Stimulated activated CD8-positive, alpha-beta memory T cell treated with anti-CD3 and anti-CD28 coated beads, Interleukin-7, amount 100 ng/mL, for 24 hours (primary cell): ENCODE measurements around the gene RSPH4A.
"Not testable (repeated sequence)": the region's sequence is repeated elsewhere in the genome, so short reads cannot be mapped to it uniquely, and the experiment has no call there.

Source experiments
- DNase-seq: peaks from one replicate; pipeline ENCODE4 v3.0.0-alpha.2; 2020; ENCODE audit warnings: low read depth

Gene RSPH4A

DNA sequence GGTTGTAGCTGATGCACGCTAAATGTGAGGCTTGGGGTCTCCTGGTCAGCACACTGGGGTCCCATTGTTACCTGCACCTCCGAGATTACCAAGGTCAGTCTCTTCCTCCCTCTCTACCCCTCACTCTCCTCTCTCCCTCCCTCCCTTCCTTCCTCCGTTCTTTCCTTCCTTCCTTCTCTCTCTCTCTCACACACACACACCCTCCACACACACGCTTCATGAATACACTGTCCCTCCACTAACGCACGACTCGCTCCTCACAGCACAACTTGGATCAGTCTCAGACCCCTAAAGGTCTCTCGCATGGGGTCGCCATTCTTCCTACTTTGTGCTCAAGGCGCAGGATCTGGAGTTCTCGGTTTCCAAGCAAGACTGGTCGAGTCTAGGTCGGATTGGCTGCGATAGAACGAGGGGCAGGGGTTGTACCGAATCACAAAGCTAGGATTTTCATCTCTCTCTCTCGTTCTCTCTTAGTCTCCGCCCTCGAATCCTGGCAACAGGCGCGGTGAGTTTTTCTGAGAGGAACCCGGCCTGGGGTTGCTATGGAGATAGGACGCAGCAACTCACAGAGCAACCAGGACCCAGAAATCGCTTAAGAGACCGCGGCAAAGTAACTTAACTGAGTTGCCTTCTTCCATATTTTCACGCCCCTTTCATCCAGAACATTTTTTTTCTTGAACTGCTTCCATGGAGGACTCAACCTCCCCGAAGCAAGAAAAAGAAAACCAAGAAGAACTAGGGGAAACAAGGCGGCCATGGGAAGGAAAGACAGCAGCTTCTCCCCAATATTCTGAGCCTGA, at the start of gene RSPH4A:
TSS of gene RSPH4A (plus strand) at position 543 of the 800 bp plus-strand sequence. CDS start at position 688, 145 bp downstream.
- DNase-seq: peak; percentile 23

DNA sequence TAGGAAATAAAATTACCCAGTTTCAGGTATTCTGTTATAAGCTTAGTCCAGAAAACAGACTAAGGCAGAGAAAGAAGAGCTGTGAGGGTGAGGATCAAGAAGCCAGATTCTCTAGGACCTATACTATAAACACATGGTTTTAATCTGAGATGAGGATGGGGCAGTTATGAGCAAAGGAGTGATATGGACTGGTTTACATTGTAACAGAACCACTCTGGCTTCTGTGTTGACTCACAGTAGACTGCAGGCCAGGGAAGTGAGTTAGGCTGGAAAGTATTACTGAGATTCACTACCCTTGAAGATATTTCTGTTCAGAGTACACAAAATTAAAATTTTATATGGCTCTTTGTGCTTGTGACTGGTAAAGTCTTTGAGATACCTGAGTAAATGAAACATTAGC, 48.2 kb upstream of the RSPH4A start:
- DNase-seq: no peak

DNA sequence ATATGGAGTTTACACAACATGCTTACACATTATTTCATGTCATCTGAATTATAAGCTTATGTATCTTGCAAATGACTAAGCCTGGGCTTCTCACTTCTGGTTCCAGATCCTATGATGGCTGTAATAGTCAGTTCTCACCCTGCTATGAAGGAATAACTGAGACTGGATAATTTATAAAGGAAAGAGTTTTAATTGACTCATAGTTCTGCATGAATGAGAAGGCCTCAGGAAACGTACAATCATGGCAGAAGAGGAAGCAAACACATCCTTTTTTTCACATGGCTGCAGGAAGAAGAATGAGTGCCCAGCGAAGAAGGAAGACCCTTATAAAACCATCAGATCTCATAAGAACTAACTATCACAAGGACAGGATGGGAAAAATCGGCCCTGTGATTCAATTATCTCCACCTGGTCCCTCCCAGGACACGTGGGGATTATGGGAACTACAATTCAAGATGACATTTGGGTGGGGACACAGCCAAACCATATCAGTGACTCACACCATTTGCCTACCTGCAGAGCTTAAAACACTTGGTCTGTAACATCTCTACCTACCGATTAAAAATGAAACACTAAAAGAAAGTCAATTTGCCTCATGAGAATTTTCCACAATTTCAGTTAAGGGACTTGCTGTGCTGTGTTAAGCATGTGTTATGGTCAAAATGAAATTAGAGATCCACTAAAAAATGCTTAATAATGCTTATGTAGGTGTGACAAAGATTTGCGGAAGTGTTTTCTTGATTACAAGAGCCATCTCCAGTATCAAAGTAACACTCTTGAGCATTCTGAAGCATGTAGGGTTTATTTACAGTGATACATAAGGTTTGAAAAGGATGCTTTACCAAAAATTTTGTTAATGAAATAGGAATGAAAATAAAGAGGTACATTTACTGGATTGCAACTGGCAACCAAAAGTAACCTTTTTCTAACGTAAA, 47.2 kb upstream of the RSPH4A start:
- no peak for DNase-seq

DNA sequence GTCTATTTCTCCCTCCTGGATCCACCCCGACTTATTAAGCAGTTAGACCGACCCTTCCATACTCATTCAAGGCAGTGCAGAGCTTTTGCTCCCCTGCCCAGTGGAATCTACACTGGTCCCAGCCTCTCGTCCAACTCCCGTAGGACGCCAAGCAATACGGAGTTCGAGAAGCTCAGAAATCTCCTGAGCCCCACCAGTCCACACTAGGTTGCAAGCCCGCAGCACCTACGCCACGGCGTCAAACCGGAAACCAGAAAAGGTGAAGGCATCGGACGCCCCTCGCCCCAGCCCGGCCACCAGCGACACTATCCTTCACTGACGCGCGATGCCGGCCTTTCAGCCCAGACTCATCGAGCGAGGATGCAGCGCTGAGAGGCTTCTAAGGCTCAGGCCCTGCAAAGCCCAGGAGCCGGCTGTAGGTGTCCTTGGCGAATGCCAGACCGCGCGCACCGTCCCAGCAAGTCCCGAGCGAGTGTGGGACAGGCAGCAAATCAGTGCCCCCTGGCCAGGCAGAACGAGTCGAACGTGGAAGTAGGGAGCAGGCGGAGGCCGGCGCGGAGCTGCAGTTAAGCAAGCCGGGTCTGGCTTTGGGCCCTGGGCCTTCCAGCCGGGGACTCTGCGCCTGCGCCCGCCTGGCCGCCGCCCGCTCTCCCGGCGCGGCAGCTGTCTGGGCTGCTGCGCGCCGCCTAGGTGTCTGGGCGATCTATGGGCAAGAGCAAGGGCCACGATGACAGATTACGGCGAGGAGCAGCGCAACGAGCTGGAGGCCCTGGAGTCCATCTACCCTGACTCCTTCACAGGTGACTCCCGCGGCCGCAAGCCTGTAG, 45.2 kb upstream of the RSPH4A start, which contains the start of gene RWDD1:
TSS of gene RWDD1 (plus strand) at position 649 of the 827 bp plus-strand sequence. CDS start at position 728, 79 bp downstream.
- peak; percentile 94 for DNase-seq

DNA sequence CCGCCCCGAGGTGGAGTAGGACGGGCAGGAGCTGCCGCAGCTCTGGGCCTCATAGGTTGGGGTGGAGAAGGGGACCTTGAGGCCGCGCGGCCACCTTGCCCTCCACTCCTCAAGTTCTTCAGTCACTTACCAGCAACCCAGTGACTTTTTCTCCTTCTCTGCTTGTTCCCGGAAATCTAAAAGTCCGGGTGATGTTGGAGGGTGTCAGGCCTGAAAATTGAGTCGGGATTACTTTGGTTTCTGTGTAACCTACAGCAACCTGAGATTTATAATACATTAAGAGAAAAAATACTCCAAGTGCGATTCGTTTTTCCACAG, 44.6 kb upstream of the RSPH4A start:
- DNase-seq: no peak

DNA sequence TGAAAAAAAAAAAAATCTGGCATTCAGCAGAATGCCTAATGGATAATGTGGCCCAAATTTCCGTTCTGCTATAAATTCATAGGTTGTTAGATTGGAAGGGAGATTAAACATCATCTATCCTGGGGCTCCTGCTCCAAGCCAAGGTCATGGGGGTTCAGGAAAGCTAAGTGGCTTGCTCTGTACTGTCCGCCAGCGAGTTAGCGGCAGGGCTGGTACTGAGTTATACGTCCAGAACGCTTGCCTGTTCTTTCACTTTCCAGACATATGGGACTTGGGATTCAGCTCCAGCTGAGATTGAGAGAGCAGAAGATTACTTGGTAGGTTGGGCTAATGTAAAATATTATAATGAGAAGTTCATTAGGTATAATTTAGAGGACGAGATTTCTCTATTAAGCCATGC, 44.1 kb upstream of the RSPH4A start:
- DNase-seq: no peak

DNA sequence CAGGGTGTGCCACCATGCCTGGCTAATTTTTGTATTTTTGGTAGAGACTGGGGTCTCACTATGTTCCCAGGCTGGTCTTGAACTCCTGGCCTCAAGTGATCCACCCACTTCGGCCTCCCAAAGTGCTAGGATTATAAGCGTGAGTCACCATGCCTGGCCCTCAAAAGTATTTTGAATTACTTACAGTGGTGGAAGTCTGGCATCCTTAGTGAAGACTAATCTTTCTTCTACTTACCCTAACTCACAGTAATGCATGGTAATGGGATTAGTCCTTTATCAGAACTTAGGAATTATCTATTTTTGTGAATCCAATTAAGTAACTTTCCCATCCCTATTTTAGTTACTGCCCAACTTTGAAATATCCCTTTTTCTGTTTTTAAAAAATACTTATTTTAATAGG, 41.1 kb upstream of the RSPH4A start:
- DNase-seq: no peak

DNA sequence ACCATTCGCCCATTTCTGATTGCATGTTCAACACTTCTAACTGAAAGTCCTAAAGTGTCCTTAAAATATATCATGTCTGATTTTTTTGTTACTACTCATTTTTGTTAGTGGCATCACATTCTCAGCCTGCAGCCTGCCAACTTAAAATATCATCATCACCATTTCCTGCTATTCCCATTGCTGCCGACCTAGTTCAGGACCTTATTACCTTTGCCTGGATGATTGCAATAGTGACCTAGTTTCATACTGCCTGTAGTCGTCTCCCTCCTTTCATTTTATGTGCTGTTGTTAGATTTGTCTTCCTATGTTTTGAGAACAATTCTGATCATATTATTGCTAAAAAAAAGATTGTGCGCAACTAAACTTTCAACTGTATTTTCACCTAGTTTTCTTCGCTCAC, 38.8 kb upstream of the RSPH4A start:
- no peak for DNase-seq

DNA sequence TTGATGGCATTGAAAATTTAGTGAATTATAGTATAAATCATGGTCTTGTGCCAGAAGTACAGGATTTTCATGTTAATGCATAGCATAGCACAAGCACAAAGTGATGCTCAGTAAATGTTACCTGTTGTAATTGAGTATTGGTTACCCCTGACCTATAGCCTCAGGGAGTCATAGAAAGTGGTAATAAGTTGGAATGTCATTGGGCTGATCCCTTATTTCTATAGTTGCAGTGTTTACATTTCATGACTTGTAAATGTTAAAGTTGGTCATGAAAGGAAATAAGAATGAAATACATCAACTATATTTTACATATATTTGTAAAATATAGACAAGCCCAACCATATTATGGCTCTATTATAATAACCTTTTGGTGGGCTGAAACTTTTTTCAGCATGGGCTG, 37.9 kb upstream of the RSPH4A start:
- DNase-seq: no peak

DNA sequence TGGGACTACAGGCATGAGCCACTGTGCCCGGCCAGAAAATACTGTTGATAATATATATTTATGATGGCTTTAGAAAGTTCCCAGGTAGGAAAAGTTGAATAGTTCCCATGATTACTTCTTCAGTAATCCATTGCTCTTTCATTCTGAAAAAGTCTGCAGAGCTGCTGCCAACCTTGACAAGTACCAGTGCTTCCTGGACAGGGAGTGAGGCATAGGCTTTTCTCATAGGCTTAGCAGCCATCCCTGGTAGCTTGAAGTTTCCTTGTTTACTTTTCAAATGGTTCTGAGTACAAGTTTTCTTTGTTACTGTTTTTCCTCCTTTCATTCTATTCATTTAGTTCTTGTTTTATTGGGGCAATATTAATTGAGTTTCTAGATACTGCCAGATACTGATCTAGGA, 37.1 kb upstream of the RSPH4A start:
- DNase-seq: no peak

DNA sequence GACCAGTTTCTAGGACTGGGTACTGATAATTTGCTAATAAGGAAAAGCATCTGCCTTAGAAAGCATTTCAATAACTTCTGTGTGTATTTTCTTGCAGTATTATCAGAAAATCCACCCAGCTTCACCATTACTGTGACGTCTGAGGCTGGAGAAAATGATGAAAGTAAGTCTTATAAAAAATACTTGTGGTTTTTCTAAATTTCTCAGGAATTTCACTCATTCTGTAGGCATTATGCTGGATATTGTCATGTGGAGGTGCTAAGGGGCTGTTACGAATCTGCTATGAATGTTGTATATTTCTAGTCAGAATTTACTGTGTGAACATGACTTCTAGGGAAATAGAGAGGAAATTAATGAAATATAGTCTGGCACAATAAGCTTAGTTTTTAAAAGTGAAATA, 36.1 kb upstream of the RSPH4A start:
- no peak for DNase-seq

DNA sequence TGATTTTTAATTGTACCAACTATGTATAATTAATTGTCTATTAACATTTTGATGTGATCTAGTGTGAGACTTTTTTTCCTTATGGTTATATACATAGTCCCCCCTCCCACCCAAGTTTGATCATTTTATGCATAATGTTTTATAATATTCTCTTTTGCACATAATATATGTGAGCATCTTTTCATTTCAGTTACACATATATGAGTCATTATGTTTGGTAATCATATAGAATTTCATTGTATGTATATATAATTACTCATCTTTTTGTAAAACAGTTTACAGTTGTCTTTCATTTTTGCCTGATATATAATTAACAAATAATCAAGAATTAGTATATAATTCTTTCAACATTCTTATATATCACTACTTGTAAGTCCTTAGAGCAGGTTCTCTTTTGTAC, 30.0 kb upstream of the RSPH4A start:
- DNase-seq: no peak

DNA sequence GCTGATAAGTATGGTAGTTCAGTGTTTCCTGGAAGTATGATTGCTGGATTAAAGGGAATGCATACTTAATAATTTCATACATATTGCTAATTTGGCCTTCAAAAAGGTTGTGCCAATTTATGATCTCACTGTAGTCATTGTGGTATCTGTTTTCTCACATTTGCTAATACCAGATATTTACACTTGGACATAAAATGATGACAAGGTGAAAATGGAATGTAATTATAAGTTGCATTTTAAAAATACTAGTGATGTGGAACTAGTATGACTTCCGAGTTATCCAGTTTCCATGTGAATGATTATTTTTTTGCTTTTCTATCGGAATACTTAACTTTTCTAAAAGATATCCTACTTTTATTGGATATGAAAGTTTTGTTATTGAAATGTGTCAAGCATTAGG, 29.5 kb upstream of the RSPH4A start:
- DNase-seq: no peak

DNA sequence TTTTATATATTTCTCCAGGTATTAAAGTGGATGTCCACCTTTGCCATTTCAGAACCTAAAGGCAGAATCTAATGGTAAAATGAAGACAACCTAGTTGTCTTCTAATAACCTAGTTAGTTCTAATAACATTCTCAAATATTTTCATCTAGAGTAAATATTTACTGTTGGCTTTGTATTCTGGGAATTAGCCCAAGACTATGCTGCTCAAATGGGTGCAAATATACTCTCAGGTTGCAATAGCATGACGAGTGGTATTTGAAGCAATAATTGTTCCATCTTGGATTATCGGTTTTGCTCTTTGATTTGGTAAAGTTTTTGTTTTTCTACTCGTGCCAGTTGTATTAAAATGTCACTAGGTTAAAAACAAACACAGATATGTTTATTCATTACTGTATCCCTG, 21.0 kb upstream of the RSPH4A start:
- no peak for DNase-seq

DNA sequence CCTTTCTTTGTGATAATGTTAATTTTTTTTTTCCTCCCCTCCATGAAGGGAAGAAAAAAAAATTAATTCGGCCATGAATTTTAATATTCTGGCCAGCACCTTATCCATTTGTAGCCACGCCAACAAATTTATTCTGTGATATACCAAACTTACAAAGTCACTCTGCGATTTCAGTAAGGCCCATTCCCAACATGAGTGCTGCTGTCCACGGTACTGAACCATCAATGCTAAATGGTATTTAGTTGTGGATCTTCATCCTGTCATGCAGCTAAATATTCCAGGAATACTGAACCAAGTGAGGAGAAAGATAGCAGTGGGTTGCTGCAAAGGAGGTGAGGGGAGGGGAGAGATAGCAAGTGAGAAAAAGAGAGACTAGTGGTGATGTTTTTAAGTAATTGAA, 19.5 kb upstream of the RSPH4A start:
- DNase-seq: no peak

DNA sequence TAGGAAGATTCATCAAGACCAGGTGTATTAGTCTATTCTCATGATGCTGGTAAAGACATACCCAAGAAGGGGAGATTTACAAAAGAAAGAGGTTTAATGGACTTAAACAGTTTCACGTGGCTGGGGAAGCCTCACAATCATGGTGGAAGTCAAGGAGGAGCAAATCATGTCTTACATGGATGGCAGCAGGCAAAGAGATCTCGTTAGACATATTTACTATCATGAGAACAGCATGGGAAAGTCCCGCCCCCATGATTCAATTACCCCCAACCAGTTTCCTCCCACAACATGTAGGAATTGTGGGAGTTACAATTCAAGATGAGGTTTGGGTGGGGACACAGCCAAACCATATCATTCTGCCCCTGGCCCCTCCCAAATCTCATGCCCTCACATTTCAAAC, 12.4 kb upstream of the RSPH4A start:
- not testable (repeated sequence) for DNase-seq

DNA sequence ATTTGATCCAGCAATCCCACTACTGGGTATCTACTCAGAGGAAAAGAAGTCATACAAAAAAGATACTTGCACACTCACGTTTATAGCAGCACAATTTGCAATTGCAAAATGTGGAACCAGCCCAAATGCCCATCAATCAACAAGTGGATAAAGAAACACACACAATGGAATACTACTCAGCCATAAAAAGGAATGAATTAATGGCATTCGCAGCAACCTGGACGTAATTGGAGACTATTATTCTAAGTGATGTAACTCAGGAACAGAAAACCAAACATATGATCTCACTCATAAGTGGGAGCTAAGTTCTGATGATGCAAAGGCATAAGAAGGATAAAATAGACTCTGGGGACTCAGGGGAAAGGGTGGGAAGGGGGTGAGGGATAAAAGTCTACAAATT, 11.4 kb upstream of the RSPH4A start:
- DNase-seq: not testable (repeated sequence)

DNA sequence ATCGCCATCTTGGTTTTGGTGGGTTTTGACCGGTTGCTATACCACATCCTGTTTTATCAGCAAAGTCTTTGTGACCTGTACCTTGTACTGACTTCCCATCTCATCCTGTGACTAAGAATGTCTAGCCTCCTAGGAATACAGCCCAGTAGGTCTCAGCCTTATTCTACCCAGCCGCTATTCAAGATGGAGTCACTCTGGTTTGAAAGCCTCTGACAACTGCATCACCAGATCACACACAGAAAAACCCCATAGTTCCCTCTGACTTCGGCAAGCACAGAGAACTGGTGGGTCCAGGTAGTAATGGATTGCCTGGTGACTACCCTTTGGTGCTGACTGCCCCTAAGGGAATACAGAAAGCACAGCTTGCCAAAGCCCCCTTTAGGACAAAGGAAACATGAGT, 10.3 kb upstream of the RSPH4A start:
- DNase-seq: no peak

DNA sequence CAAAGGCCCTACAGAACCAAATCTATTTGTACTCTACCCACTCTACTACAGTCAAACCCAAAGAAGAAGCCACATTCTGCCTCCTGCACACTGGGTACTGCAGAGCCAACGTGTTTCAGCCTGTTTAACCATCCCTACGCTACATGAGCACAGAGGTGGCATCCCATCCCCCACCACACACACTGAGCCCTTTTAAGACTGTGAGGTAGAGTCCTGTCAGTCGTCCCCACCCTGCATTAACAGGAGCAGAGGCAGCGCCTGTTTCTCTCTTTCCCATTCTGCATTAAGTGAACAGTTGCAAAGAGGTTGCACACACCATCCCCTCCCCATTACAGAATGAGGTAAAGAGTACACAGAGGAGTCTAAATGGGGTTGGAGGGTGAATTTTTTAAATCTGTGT, 5.2 kb upstream of the RSPH4A start:
- DNase-seq: no peak

DNA sequence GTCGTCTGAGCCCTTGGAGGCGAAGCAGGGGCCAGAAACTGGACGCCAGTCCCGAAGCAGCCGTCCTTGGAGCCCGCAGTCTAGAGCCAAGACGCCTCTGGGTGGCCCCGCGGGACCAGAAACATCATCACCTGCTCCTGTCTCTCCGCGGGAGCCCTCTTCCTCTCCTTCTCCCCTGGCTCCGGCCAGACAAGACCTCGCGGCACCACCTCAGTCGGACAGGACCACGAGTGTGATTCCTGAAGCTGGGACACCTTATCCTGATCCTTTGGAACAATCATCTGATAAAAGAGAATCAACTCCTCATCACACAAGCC, 416 bp downstream of the RSPH4A start:
- DNase-seq: no peak

DNA sequence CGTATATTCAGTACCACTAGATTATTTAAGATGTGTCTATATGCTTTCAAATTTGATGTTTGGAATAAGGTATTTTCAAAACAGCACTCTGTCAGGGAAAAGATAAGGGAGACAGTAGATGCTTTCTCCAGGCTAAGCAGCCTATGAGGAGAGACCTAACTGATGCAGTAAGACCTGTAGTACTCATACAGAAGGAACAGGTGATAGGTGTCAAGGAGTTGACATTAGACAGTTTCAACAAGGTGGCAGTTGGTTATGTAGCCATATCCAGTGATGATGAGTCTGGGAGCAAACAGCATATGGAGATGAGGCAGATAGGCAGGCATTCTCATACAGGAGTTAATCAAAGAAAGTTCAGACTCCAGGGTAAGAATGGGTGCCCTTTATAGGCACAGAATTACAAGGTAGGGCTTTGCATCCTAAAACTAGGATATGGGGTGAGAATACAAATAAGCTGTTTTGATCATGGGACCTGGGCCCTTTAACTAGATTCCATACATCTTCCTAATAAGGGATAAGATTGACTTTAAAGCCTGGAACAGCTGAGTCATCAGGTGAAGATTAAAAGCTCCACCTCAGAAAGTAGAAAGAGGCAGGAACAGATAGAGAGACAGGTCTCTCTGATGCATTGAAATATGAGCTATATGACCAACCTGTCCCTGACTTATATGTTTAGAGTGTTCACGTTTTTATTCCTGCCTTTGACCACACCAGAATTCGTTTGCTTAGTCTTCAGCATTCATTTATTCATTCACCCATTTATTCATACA, 7.9 kb downstream of the RSPH4A start:
- no peak for DNase-seq

DNA sequence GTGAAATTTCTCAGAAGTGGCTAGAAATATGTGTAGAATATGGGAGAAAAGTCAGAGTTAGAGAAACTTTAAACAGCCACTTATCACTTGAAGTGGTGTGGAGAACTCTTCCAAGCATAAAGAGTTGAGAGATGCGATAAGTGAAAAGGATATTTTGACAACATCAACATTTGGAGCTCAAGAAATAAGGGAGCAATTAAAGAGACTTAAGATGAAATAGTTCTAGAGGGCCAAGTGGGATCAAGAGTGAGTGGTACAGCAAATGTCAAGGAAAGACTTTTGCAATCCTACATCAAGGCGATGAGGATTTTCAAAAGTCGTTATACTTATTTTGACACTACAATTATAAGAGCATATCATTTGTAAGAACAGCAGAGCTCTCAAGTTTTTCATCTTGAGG, 9.6 kb downstream of the RSPH4A start:
- DNase-seq: no peak
